ENCODE measurements around the gene SNX24. TPM values are rescaled to one million over a fixed set of nuclear protein-coding genes. Genes with fewer than 3 reads are reported as not detected.

Gene SNX24
- polyA plus RNA-seq, 2 of the 4 experiments (the other 2 are of a cell fraction), result 20.4 to 22.4 TPM

DNA sequence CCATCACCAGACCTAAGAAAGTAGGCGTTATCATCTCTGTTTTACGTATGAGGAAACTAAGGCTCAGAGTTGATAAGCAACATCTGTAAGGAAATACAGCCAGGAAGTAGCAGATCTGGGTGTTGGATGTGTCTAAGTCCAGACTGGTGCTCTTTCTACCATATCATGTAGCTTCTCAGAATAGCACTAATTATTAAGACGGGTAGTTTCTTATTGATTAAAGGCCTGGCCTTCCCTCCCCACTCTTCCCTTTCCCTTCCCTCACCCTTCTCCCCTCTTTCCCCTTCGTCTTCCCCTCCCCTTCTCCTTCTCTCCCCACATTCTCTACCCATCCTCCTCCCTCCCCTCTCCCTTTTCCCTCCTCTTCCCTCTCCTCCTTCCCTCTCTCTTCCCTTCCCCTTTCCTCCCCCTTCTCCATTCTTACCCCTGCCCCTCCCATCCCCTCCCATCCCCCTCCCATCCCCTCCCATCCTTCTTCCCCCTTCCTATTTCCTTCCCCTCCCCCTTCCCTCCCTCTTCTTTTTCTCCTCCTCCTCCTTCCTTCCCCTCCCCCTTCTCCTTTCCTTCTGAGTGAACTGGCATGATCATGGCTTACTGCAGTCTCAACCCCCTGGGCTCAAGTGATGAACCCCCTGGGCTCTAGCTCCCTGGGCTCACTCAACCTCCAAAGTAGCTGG, 79.4 kb downstream of the SNX24 start:
- no peak for ATAC-seq
- WGBS (ENCODE audit: missing lambda C conversion rate), result 94% methylated on average over 3 of the region's 4 CpGs
- H3K4me3 ChIP-seq, result no peak overlapping the region
- no peaks in the 10 kb centered on the region for H3K9me3 ChIP-seq
- FAIRE-seq, result no peak
- ChIA-PET CTCF (no interaction called here), POLR2A (no interaction called here)
- DNase-seq (ENCODE audit: low read depth in 1 of 2, low spot score in 1 of 2), result no peak
- no peak overlapping the region for H3K4me2 ChIP-seq
- no peak overlapping the region for H3K27ac ChIP-seq
- TF ChIP-seq CBX2 (IDR thresholded peaks at IDR 0.05; ENCODE audit: borderline replicate concordance, low read depth) (no peak), JUN (IDR thresholded peaks at IDR 0.05) (no peak), KDM5A (IDR thresholded peaks at IDR 0.05) (no peak), RFX5 (IDR thresholded peaks at IDR 0.05) (no peak), NFE2L2 (conservative IDR thresholded peaks at IDR 0.05; ENCODE audit: low read length) (no peak), HDAC2 (IDR thresholded peaks at IDR 0.05) (no peak), POLR2A (IDR thresholded peaks at IDR 0.05; ENCODE audit: low read length) (no peak), RARB (CRISPR knock-in tag; IDR thresholded peaks at IDR 0.05) (no peak), HOXA7 (CRISPR knock-in tag; IDR thresholded peaks at IDR 0.05) (no peak)
- TF ChIP-seq, protein P1, sequence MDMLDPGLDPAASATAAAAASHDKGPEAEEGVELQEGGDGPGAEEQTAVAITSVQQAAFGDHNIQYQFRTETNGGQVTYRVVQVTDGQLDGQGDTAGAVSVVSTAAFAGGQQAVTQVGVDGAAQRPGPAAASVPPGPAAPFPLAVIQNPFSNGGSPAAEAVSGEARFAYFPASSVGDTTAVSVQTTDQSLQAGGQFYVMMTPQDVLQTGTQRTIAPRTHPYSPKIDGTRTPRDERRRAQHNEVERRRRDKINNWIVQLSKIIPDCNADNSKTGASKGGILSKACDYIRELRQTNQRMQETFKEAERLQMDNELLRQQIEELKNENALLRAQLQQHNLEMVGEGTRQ (IDR thresholded peaks at IDR 0.05), result no peak
- TF ChIP-seq, protein P2, sequence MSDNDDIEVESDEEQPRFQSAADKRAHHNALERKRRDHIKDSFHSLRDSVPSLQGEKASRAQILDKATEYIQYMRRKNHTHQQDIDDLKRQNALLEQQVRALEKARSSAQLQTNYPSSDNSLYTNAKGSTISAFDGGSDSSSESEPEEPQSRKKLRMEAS (IDR thresholded peaks at IDR 0.05), result no peak
- TF ChIP-seq, protein P3, sequence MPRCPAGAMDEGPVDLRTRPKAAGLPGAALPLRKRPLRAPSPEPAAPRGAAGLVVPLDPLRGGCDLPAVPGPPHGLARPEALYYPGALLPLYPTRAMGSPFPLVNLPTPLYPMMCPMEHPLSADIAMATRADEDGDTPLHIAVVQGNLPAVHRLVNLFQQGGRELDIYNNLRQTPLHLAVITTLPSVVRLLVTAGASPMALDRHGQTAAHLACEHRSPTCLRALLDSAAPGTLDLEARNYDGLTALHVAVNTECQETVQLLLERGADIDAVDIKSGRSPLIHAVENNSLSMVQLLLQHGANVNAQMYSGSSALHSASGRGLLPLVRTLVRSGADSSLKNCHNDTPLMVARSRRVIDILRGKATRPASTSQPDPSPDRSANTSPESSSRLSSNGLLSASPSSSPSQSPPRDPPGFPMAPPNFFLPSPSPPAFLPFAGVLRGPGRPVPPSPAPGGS (IDR thresholded peaks at IDR 0.05), result no peak
- H3K4me1 ChIP-seq, result no peaks in the 10 kb centered on the region

DNA sequence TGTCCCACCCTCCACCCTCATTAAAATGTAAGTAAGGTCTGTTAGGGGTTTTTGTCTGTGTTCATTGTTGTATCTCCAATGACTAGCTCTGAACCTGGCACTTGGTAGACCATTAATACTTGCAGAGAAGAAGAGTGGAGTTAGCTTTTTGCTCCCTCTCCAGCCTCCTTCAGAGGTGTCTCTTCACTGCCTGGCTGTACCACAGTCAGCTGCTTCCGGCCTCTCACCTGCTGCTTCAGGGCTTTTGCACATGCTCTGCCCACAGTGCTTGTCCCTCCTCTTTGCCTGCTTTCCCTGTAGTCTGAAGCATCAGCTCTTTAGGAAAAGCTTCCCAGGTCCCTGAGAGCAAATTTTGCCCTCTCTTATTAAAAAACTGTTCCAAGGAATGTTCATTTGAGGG, 83.6 kb downstream of the SNX24 start:
- Histone ChIP-seq H3K27ac (no peak overlapping the region), H3K4me1 (no peaks in the 10 kb centered on the region; the same call in 2 of the 3 replicates), H3K9me3 (no peaks in the 10 kb centered on the region), H3K4me3 (no peak overlapping the region), H3K4me2 (no peak overlapping the region)
- POLR2A ChIA-PET, result no interaction called here
- 88% methylated on average over 1 of the region's 1 CpG for WGBS (ENCODE audit: missing lambda C conversion rate)
- ATAC-seq (no peak), DNase-seq (ENCODE audit: low read depth in 1 of 2, low spot score in 1 of 2) (no peak), FAIRE-seq (no peak)
- TF ChIP-seq, protein P4, sequence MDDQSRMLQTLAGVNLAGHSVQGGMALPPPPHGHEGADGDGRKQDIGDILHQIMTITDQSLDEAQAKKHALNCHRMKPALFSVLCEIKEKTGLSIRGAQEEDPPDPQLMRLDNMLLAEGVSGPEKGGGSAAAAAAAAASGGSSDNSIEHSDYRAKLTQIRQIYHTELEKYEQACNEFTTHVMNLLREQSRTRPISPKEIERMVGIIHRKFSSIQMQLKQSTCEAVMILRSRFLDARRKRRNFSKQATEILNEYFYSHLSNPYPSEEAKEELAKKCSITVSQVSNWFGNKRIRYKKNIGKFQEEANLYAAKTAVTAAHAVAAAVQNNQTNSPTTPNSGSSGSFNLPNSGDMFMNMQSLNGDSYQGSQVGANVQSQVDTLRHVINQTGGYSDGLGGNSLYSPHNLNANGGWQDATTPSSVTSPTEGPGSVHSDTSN (IDR thresholded peaks at IDR 0.05), result no peak
- TF ChIP-seq NPAS2 (CRISPR knock-in tag; IDR thresholded peaks at IDR 0.05; ENCODE audit: borderline replicate concordance), result no peak
- no peak for TF ChIP-seq EP300 (IDR thresholded peaks at IDR 0.05)
- TF ChIP-seq PHF8 (IDR thresholded peaks at IDR 0.05; ENCODE audit: borderline replicate concordance, low read depth), result no peak
- no peak for TF ChIP-seq RAD21 (conservative IDR thresholded peaks at IDR 0.05 in 1 of 2, IDR thresholded peaks at IDR 0.05 in 1 of 2)
- TF ChIP-seq HOXB5 (CRISPR knock-in tag; IDR thresholded peaks at IDR 0.05), result no peak
- TF ChIP-seq ZSCAN20 (CRISPR knock-in tag; IDR thresholded peaks at IDR 0.05), result no peak
- no peak for TF ChIP-seq HOXA7 (CRISPR knock-in tag; IDR thresholded peaks at IDR 0.05)
- no peak for TF ChIP-seq SREBF2 (IDR thresholded peaks at IDR 0.05)
- no peak for TF ChIP-seq JUN (IDR thresholded peaks at IDR 0.05)
- TF ChIP-seq EHF (CRISPR knock-in tag; IDR thresholded peaks at IDR 0.05), result no peak
- TF ChIP-seq TFCP2L1 (CRISPR knock-in tag; IDR thresholded peaks at IDR 0.05), result no peak
- TF ChIP-seq HDAC2 (IDR thresholded peaks at IDR 0.05), result no peak
- no peak for TF ChIP-seq FOXS1 (CRISPR knock-in tag; IDR thresholded peaks at IDR 0.05)
- no peak for TF ChIP-seq ATOH8 (CRISPR knock-in tag; IDR thresholded peaks at IDR 0.05; ENCODE audit: low read depth)
- no peak for TF ChIP-seq CEBPB (IDR thresholded peaks at IDR 0.05)
- TF ChIP-seq, protein P5, sequence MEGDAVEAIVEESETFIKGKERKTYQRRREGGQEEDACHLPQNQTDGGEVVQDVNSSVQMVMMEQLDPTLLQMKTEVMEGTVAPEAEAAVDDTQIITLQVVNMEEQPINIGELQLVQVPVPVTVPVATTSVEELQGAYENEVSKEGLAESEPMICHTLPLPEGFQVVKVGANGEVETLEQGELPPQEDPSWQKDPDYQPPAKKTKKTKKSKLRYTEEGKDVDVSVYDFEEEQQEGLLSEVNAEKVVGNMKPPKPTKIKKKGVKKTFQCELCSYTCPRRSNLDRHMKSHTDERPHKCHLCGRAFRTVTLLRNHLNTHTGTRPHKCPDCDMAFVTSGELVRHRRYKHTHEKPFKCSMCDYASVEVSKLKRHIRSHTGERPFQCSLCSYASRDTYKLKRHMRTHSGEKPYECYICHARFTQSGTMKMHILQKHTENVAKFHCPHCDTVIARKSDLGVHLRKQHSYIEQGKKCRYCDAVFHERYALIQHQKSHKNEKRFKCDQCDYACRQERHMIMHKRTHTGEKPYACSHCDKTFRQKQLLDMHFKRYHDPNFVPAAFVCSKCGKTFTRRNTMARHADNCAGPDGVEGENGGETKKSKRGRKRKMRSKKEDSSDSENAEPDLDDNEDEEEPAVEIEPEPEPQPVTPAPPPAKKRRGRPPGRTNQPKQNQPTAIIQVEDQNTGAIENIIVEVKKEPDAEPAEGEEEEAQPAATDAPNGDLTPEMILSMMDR (IDR thresholded peaks at IDR 0.05), result no peak
- TF ChIP-seq POLR2AphosphoS2 (conservative IDR thresholded peaks at IDR 0.05; ENCODE audit: low read length), result no peak
- TF ChIP-seq, protein P2 (IDR thresholded peaks at IDR 0.05), result no peak
- no peak for TF ChIP-seq HMGXB4 (CRISPR knock-in tag; IDR thresholded peaks at IDR 0.05; ENCODE audit: borderline replicate concordance)
- CTCF ChIA-PET, result interaction anchor here (0.8 kb wide), 1 partner anchor 12 kb away, joined by 3 read pairs; no protein-coding TSS in a partner anchor
